Effector memory CD8-positive, alpha-beta T cell (primary cell): Measurements from ENCODE around the gene ZNF783.

Experiments
- ATAC-seq: fragments of 150-1000 bp; cut with Tn5 transposase; replicated peaks from 2 replicates; pipeline ENCODE4 v1.10.0; 2021; ENCODE audit warnings: mild to moderate bottlenecking, moderate library complexity
- DNase-seq, 3 experiments: peaks; one replicate each; pipeline ENCODE4 v3.0.0; 2021
- H3K27ac Mint-ChIP-seq, 2 donors: one replicate each; pipeline ENCODE4 v1.8.0; 2022; ENCODE audit warnings: mild to moderate bottlenecking in 2 of 2, mixed read lengths in 2 of 2, moderate library complexity in 2 of 2
- H3K27me3 Mint-ChIP-seq, 2 donors: one replicate each; pipeline ENCODE4 v1.8.0; 2022; ENCODE audit warnings: mixed read lengths in 2 of 2
- H3K36me3 Mint-ChIP-seq: one replicate; pipeline ENCODE4 v1.8.0; 2022; ENCODE audit warnings: mild to moderate bottlenecking, moderate library complexity, mixed read lengths; ENCODE audit not compliant: insufficient read depth
- H3K4me1 Mint-ChIP-seq, 2 donors: one replicate each; pipeline ENCODE4 v1.8.0; 2022; ENCODE audit warnings: low read depth in 2 of 2, mixed read lengths in 2 of 2
- H3K4me3 Mint-ChIP-seq, 2 donors: one replicate each; pipeline ENCODE4 v1.8.0; 2022; ENCODE audit warnings: mild to moderate bottlenecking in 2 of 2, mixed read lengths in 2 of 2, moderate library complexity in 2 of 2
- H3K9me3 Mint-ChIP-seq, 2 donors: one replicate each; pipeline ENCODE4 v1.8.0; 2022; ENCODE audit warnings: mixed read lengths in 2 of 2

Gene ZNF783

GRCh38 chr7:149289856-149290255, 27.9 kb downstream of the ZNF783 start:
- ATAC-seq (no peak), DNase-seq (no peak)
- Mint-ChIP-seq H3K36me3 (peaks cover 17% of the 10 kb centered on the region), H3K4me3 (no peak overlapping the region), H3K9me3 (no peaks in the 10 kb centered on the region), H3K27me3 (no peaks in the 10 kb centered on the region), H3K27ac (no peak overlapping the region), H3K4me1 (peaks cover 32 to 34% of the 10 kb centered on the region in 2 donors)

- no peaks in the 10 kb centered on the region for H3K27me3 Mint-ChIP-seq
- H3K4me3 Mint-ChIP-seq, result no peak overlapping the region
- ATAC-seq (peak; percentile 56), DNase-seq (no peak)
- peaks cover 21 to 22% of the 10 kb centered on the region in 2 donors for H3K4me1 Mint-ChIP-seq
- H3K27ac Mint-ChIP-seq, result peak overlapping the region; percentile 67 to 71
- no peaks in the 10 kb centered on the region for H3K9me3 Mint-ChIP-seq
- peaks cover 6% of the 10 kb centered on the region for H3K36me3 Mint-ChIP-seq
These were observed 29.2 kb downstream of the ZNF783 start for GRCh38 chr7:149291036-149291780.

GRCh38 chr7:149291781-149292461, 29.9 kb downstream of the ZNF783 start:
- H3K9me3 Mint-ChIP-seq, result no peaks in the 10 kb centered on the region
- no peaks in the 10 kb centered on the region for H3K27me3 Mint-ChIP-seq
- no peak overlapping the region for H3K4me3 Mint-ChIP-seq
- peaks cover 6% of the 10 kb centered on the region for H3K36me3 Mint-ChIP-seq
- peaks cover 15 to 17% of the 10 kb centered on the region in 2 donors for H3K4me1 Mint-ChIP-seq
- ATAC-seq, result no peak
- DNase-seq, result no peak
- no peak overlapping the region for H3K27ac Mint-ChIP-seq

- H3K27ac Mint-ChIP-seq, result no peak overlapping the region
- DNase-seq, result no peak
- H3K4me3 Mint-ChIP-seq, result no peak overlapping the region
- H3K36me3 Mint-ChIP-seq, result peaks cover 6% of the 10 kb centered on the region
- peaks cover 10 to 12% of the 10 kb centered on the region in 2 donors for H3K4me1 Mint-ChIP-seq
- no peaks in the 10 kb centered on the region for H3K9me3 Mint-ChIP-seq
- no peak for ATAC-seq
- H3K27me3 Mint-ChIP-seq, result no peaks in the 10 kb centered on the region
These were observed 30.4 kb downstream of the ZNF783 start for GRCh38 chr7:149292462-149292823.

- Mint-ChIP-seq H3K36me3 (no peaks in the 10 kb centered on the region), H3K27me3 (no peaks in the 10 kb centered on the region), H3K27ac (peak overlapping the region in 1 of 2 donors; percentile 18), H3K4me3 (no peak overlapping the region), H3K4me1 (peaks cover 5 to 6% of the 10 kb centered on the region in 2 donors), H3K9me3 (no peaks in the 10 kb centered on the region)
- ATAC-seq, result no peak
- DNase-seq, result no peak
These were observed 31.3 kb downstream of the ZNF783 start for GRCh38 chr7:149293338-149293737.

- Mint-ChIP-seq H3K4me1 (peaks cover 5 to 6% of the 10 kb centered on the region in 2 donors), H3K27me3 (no peaks in the 10 kb centered on the region), H3K36me3 (no peaks in the 10 kb centered on the region), H3K9me3 (no peaks in the 10 kb centered on the region), H3K4me3 (no peak overlapping the region), H3K27ac (peak overlapping the region; percentile 18 to 87)
- no peak for ATAC-seq
- no peak for DNase-seq
These were observed 32.1 kb downstream of the ZNF783 start for GRCh38 chr7:149293946-149294633.

- Mint-ChIP-seq H3K36me3 (no peaks in the 10 kb centered on the region), H3K9me3 (no peaks in the 10 kb centered on the region), H3K4me3 (no peak overlapping the region), H3K27me3 (no peaks in the 10 kb centered on the region), H3K27ac (no peak overlapping the region), H3K4me1 (peaks cover 5 to 6% of the 10 kb centered on the region in 2 donors)
- ATAC-seq (no peak), DNase-seq (no peak)
These were observed 32.9 kb downstream of the ZNF783 start for GRCh38 chr7:149294634-149295480.

GRCh38 chr7:149295481-149295850, 33.5 kb downstream of the ZNF783 start:
- ATAC-seq (no peak), DNase-seq (no peak)
- Mint-ChIP-seq H3K4me3 (no peak overlapping the region), H3K36me3 (no peaks in the 10 kb centered on the region), H3K9me3 (no peaks in the 10 kb centered on the region), H3K27me3 (no peaks in the 10 kb centered on the region), H3K4me1 (peaks cover 5 to 6% of the 10 kb centered on the region in 2 donors), H3K27ac (no peak overlapping the region)

- no peak for ATAC-seq
- Mint-ChIP-seq H3K27me3 (no peaks in the 10 kb centered on the region), H3K36me3 (no peaks in the 10 kb centered on the region), H3K9me3 (no peaks in the 10 kb centered on the region), H3K4me3 (no peak overlapping the region), H3K4me1 (no peaks in the 10 kb centered on the region), H3K27ac (no peak overlapping the region)
- DNase-seq, result no peak
These were observed 34.4 kb downstream of the ZNF783 start for GRCh38 chr7:149296368-149296767.

- Mint-ChIP-seq H3K4me1 (no peaks in the 10 kb centered on the region), H3K9me3 (no peaks in the 10 kb centered on the region), H3K4me3 (no peak overlapping the region), H3K36me3 (no peaks in the 10 kb centered on the region), H3K27ac (peak overlapping the region in 1 of 2 donors; percentile 78), H3K27me3 (peaks cover under 1 to 6% of the 10 kb centered on the region in 2 donors)
- ATAC-seq (no peak), DNase-seq (no peak)
These were observed 35.2 kb downstream of the ZNF783 start for GRCh38 chr7:149297034-149297755.

- peaks cover 8 to 17% of the 10 kb centered on the region in 2 donors for H3K27me3 Mint-ChIP-seq
- no peak for ATAC-seq
- H3K4me3 Mint-ChIP-seq, result no peak overlapping the region
- H3K27ac Mint-ChIP-seq, result no peak overlapping the region
- no peaks in the 10 kb centered on the region for H3K36me3 Mint-ChIP-seq
- no peaks in the 10 kb centered on the region for H3K4me1 Mint-ChIP-seq
- DNase-seq, result no peak
- no peaks in the 10 kb centered on the region for H3K9me3 Mint-ChIP-seq
These were observed 38.8 kb downstream of the ZNF783 start for GRCh38 chr7:149300620-149301285.

GRCh38 chr7:149302222-149302621, 40.2 kb downstream of the ZNF783 start:
- H3K4me1 Mint-ChIP-seq, result no peaks in the 10 kb centered on the region
- DNase-seq (no peak), ATAC-seq (no peak)
- H3K27ac Mint-ChIP-seq, result no peak overlapping the region
- no peaks in the 10 kb centered on the region for H3K36me3 Mint-ChIP-seq
- H3K27me3 Mint-ChIP-seq, result peaks cover 8 to 27% of the 10 kb centered on the region in 2 donors
- no peak overlapping the region for H3K4me3 Mint-ChIP-seq
- H3K9me3 Mint-ChIP-seq, result no peaks in the 10 kb centered on the region
